ENCODE measurements around the gene MRPL45. TPM values are rescaled to one million over a fixed set of nuclear protein-coding genes. Genes with fewer than 3 reads are reported as not detected.

The MRPL45 gene
- total RNA-seq, 2 donors from 2014 or later: 14.9 to 18.0 TPM

DNA sequence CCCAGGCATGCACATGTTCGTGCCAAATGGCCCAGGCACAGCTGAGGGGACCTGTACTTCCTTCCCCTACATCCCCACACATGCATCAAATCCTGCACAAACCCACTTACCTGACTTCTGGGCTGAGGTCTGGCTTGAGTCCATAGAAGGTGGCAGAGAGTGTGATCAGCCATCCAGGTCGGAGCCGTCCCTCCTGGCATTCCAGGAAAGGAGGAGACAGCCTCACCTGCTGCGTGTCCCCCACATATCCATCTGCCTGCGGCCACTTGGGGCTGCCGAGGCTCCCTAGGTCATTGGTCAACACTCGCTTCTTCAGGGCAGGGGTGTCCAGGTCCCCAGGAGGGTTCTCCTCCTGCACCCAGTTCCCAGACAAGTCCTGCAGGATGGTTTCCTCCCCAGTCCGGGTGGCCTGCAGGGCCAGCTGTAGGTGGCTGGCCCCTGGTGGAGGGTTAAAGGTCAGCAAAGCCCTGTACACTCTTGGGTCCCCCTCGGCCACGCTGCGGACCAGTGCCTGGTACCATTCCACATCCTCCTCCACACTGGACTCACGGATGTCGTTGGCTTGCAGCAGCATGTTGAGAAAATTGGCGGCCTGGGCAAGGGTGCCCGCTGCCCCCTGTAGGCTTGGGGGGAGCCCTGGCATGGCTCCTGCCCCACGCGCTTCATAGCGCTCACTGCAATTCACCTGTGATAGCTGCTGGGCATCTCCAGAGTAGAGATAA lies 46.1 kb downstream of the MRPL45 start:
- intact Hi-C loops (cut with DNase I): no loop called here
- DNase-seq (ENCODE audit: low spot score): no peak

DNA sequence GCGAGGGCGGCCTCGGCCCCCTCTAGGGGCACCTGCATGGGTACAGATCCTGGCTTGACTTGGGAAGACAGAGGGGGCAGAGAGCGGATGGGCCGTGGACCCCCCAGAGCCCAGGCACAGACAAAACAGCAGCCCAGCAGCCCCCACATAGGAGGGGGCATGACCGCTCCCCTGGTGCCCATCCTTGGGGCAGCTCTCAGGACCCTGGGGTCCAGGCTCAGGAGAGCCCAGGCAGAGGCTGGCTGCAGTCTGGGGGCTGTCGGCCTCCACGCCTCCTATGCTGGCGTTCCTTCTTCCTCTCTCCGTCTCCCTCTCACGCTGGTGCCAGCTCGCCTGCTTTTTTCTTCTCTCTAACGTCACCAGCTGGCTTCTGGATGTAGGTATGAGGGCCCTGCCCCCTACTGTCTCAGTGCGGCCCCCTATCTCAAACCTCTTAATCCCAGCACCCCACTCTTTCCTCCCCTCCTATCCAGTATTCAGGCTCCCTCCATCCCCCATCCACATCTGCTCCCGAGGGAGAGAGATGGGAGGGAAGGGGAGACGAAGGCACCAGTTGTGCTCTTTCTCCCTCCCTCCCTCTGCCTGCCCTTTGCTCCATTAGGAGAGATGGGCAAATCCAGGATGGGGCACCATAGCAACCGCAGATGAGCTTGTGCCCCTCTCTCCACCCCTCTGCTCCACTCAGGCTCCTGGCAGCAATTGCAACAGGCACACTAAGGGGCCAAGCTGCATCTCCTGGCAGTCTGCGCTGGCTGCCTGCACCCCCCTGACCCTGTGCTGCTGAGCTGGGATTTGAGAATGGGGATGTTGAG lies 46.8 kb downstream of the MRPL45 start, which contains the start of gene GPR179:
TSS of gene GPR179 (minus strand) at position 349 of the 812 bp plus-strand sequence. CDS start at position 182, 167 bp downstream.
- intact Hi-C loops (cut with DNase I): no loop called here
- DNase-seq (ENCODE audit: low spot score): no peak

DNA sequence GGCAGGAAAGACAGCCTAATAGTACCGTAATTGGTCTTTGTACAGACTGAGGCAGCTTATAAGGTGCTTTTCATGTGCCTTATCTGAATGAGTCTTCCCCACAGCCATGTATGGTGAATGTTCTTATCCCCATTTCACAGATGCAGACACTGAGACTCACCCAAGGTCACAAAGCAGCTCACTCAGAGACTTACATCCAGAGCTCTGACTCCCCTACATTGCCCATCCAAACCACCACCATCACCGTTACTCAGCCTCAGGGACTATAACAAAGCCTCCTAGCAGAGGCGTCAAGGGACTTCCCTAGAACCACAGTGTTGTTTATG lies 47.4 kb downstream of the MRPL45 start:
- intact Hi-C loops (cut with DNase I): no loop called here

DNA sequence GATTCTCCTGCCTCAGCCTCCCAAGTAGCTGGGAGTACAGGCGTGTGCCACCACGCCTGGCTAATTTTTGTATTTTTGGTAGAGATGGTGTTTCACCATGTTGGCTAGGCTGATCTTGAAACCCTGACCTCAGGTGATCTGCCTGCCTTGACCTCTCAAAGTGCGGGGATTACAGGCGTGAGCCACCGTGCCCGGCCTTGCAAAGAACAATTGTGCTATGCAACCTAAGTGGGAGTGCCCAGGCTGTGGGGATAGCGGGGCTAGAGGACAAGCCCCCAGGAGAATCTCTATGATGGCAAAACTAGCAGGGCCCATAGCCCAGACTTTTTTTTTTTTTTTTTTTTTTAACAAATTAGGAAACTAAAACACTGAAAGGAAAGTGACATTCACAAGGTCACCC lies 48.8 kb downstream of the MRPL45 start:
- intact Hi-C loops (cut with DNase I): no loop called here
- no peak for DNase-seq (ENCODE audit: low spot score)

More for the DNA sequence above, 47.4 kb downstream of the MRPL45 start:
- DNase-seq (ENCODE audit: low spot score): no peak

DNA sequence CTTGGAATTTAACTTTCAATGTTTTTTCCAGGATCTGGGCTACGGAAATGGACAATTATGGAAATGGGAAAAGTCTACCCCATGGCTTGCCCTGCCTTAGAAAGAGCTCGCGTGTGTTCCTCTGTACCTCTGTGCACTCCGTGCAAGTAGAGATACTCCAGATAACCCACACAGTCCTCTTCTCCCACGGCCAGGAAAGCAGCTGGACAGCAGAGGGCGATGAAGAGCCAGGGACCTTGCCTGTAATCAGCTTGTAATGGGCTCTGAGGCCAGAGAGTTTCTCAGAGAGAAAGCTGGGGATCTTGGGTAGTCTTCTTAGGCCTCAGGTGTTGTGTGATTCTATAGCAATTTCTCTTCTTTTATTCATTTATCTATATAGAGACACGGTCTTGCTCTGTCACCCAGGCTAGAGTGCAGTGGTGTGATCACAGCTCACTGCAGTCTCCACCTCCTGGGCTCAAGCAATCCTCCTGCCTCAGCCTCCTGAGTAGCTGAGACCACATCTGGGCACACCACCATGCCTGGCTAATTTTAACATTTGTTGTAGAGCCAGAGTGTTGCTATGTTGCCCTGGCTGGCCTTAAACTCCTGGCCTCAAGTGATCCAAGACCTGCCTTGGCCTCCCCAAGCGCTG lies 52.2 kb downstream of the MRPL45 start:
- DNase-seq (ENCODE audit: low spot score): peak; percentile 94
- intact Hi-C loops (cut with DNase I): no loop called here

DNA sequence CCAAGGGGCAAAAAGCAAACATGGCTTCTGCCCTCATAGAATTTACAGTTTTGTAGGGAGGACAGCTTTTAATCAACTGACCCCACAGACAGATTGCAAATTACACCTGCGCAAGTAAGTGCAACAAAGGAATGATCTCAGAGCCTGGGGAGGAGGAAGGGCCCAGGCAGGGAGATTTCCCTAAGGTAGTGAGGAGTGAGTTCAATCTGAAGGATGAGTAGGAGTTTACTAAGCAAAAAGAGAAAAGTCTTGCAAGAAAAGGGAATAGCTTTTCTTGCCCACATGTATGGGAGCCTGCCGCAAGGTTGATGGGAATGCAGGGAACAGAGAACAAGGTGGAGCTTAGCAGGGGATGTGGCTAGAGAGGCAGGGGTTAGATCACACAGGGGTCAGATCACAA lies 53.1 kb downstream of the MRPL45 start:
- intact Hi-C loops (cut with DNase I): loop anchor here in 1 of 2 donors (5.0 kb wide), 1 partner anchor 67 kb away; no protein-coding TSS in a partner anchor
- no peak for DNase-seq (ENCODE audit: low spot score)

DNA sequence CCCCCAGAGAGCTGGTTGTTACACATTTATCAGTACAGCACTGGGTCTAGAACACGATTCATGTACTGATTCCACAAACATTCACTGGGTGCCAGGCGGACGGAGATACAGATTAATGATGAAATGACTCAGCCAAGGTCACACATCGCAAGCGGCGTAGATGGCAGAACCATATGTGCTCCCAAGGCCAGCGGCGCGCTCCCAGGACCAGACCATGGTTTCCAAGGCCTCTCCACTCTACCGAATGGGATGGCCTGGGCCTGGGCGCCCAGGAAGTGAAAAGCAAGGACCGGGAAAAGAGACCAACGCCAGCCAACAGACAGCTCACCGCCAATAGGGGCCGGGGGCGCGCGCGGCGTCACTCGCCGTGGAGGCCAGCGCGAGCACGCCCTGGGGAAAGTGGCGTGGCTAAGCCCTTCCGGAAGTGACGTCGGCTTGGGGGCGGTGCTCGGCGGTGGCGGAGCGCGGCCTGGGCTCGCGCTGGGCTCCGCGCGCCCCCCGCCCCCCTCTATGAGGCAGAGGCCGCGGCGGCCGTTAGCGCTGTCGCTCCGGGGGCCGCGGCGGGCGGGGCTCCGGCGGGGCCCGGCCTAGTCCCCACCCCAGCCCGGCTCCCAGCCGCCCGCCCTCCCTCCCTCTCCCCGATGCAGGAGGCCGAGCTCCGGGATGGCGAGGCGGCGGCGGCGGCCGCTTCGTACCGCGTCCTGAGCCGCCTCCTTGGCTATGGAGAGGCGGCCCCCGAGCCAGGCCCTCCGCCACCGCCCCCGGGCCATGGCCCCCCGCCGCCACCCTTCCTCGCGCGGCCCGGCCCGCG lies 54.6 kb downstream of the MRPL45 start, which contains the start of gene SOCS7:
TSS of gene SOCS7 (plus strand) at position 433 of the 811 bp plus-strand sequence. CDS start at position 642, 209 bp downstream.
- intact Hi-C loops (cut with DNase I): loop anchor here (2.0 to 5.0 kb wide), 2 partner anchors 61 to 66 kb away; no protein-coding TSS in a partner anchor

DNA sequence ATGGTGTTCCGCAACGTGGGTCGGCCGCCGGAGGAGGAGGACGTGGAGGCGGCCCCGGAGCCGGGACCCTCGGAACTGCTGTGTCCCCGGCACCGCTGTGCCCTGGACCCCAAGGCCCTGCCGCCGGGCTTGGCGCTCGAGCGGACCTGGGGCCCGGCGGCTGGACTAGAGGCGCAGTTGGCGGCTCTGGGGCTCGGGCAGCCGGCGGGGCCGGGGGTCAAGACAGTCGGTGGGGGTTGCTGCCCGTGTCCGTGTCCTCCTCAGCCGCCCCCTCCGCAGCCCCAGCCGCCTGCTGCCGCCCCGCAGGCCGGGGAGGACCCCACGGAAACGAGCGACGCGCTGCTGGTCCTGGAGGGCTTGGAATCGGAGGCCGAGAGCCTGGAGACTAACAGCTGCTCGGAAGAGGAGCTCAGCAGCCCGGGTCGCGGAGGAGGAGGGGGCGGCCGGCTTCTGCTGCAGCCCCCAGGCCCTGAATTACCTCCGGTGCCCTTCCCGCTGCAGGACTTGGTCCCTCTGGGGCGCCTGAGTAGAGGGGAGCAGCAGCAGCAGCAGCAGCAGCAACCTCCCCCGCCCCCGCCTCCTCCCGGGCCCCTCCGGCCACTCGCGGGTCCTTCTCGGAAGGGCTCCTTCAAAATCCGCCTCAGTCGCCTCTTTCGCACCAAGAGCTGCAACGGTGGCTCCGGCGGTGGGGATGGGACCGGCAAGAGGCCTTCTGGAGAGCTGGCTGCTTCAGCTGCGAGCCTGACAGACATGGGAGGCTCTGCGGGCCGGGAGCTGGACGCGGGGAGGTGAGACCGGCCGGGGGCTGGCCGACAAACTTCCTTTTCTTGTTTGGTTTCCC lies 55.5 kb downstream of the MRPL45 start:
- intact Hi-C loops (cut with DNase I): loop anchor here (2.0 to 5.0 kb wide), 2 partner anchors 60 to 65 kb away; no protein-coding TSS in a partner anchor
- DNase-seq (ENCODE audit: low spot score): peak; percentile 84

More for the DNA sequence above, 54.6 kb downstream of the MRPL45 start, which contains the start of gene SOCS7:
- DNase-seq (ENCODE audit: low spot score): peak; percentile 98

DNA sequence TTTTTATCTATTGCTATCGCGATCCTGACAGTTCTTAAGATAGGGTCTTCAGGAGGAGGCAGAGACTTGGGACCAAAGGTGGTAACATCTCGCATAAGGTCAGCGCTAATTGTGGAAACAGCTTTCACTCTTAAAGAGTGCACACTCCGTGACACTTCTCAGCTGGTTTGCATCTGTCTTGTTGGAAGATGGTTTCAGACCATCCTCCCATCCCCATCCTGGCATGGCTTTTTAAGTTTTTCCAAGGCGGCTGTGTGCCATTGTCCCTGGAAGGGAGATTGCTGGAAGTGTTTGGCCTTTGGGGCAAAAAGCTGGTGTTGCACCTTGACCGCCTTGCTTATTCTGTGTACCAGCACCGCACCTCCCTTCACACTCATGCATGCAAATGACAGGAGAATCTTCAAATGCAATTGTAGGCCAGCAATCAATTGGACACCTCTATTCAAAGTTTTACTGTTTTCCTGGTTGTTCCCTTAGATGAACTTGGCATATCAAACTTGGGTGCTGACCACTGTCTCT lies 56.2 kb downstream of the MRPL45 start:
- DNase-seq (ENCODE audit: low spot score): peak; percentile 45
- intact Hi-C loops (cut with DNase I): loop anchor here (2.0 to 5.0 kb wide), 2 partner anchors 60 to 64 kb away; no protein-coding TSS in a partner anchor

DNA sequence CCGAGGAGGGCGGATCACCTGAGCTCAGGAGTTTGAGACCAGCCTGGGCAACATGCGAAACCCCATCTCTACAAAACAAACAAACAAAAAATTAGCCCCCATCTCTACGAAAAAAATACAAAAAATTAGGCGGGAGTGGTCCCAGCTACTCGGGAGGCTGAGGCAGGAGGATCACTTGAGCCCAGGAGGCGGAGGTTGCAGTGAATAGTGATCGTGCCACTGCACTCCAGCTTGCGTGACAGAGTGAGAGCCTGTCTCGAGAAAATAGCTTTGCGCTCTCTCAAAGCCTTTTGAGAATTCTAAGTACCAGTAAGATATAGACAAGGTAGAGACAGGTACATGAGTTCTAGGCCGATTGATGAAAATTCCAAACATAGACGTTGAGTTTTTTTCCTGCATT lies 56.7 kb downstream of the MRPL45 start:
- intact Hi-C loops (cut with DNase I): loop anchor here (2.0 to 5.0 kb wide), 2 partner anchors 59 to 64 kb away; no protein-coding TSS in a partner anchor
- no peak for DNase-seq (ENCODE audit: low spot score)

DNA sequence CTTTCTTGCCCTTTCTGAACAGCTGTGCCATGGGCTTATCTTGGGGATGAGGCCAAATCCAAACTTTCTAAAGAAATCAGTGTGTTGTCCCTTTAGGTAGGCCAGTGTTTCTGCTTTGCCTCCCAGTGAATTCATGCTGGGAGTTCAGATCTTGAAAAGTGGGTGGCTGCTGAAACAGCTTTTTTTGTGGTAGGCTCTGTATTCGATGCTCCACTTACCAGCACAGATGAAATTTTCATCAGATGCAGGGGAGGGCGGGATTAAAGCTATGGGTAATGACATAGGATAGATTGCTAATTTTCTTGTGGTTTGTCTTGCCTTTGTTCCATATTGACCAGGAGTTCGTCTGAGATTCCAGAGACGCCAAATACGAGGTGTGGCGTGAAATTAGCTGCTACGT lies 57.5 kb downstream of the MRPL45 start:
- peak; percentile 29 for DNase-seq (ENCODE audit: low spot score)
- intact Hi-C loops (cut with DNase I): loop anchor here in 1 of 2 donors (5.0 kb wide), 1 partner anchor 63 kb away; no protein-coding TSS in a partner anchor

DNA sequence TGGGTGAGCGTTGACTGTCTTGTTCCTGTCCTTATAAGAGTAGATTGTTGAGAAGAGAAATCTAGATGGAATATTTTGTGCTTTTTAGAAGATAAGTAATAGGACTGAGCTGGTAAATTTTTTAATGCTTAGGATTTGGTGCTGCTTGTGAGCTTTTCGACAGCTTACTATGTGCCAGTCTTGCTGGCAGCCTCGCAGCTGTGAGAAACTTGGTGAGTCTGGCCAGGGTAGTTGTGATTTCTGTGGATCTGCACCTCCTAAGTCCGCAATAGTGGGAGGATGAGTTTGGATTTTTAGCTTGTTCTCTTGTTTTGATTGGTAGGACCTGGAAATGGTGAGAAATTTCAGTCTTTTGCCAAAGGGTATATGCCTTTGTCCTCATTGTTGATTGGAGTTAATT lies 58.3 kb downstream of the MRPL45 start:
- intact Hi-C loops (cut with DNase I): no loop called here
- DNase-seq (ENCODE audit: low spot score): peak; percentile 35

DNA sequence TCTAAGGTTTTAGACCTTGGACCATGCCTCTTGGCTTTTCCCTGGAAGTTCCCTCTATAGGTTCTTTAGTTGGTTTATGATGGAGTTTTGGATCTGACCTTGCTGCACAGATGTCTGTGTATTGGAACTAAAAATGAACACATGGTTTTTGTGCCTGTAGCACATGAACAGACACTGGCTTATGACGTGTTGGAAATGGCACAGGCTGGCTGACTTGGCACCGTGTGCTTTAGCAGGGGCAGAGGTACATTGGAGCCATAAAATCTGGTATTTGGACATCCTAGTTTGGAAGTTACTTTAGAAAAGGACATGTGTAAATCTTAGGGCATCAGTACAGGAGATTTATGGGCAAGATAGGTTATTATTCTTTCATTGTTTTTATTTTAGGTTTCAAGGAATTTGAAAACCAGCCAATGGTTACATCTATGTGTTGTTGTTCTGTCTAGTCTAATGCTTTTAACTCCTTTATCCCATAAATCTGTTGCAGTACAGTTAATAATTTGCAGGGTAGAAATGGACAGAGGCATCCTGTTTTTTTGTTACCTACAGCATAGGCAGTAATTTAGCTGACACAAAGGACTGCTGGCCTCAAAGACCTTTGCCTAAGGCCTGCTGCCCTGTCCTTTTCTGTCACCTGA lies 60.6 kb downstream of the MRPL45 start:
- intact Hi-C loops (cut with DNase I): no loop called here

DNA sequence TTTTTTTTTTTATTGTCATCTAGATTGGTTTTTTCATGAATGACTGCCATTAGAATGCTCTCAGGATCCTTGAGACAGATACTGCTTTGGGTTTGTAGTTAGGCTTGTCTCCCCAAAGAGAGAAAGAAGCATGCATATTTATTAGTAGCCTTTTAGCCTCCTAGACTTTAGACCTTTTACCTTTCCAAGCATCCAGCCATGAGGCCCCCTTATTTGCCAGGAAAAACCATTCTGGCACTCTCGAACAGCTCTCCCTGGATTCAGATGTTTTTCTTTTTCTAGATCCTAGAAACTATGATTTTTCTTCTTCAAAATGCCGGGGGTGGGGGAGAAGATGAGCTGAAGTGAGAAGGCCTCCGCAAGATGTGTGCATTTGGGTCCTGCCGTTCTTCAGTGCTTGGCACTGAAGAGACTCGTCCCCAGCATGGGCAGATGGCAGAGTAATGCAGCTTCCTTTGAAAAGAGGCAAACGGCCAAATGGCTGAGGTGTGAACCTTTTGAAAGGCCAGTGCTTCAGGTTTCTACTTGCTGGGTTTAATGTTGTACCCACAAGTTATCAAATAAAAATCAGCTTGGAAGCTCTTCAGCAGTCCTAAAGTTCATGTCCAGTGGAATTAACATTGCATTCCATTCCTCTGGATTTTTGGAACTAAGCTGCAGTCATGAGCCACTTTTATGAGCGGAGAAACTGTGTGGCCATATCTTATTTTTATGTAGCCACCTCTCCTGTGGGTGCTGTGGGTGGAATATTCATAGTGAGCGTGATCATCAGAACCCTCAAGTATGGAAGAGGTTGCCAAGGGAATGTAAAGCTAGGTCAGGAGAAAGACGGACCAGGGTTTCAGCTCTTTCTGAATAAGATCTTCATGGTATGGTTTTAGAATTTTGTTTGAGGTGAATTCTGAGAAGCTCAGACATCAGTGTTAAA lies 61.9 kb downstream of the MRPL45 start:
- intact Hi-C loops (cut with DNase I): no loop called here
- no peak for DNase-seq (ENCODE audit: low spot score)

More for the DNA sequence above, 60.6 kb downstream of the MRPL45 start:
- no peak for DNase-seq (ENCODE audit: low spot score)

DNA sequence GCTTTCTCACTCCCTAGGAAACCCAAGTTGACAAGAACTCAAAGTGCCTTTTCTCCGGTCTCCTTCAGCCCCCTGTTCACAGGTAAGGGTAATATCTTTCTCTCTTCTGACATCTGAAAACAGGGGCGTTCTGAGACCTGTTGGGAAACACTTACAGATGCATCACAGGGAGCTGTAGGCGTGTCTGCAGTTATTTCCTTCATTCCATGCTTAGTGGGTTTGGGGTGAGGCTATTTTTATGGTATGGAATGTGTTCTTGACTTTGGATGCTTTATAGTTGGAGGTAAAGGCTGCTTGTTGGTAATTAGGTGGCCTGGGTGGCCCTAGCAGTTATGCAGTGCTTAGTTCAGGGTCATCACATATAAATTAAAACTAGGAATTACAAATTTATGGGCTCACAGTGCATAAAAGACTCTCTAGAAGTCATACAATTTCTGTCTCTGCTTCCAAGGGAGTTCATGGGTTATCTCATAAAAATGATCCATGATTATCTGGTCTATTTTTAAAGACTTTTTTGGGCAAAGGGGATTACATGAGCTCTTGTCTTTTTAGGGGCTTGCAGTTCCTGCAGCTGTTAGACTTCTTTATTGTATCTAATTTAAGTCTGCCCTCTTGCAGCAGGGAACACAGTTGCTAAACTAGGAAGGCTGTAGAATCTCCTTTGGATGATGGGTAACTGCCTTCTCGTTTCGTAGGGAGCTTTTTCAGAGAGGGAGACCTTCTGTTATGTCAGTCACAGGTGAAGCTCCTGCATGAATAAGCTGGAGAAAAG lies 64.9 kb downstream of the MRPL45 start:
- intact Hi-C loops (cut with DNase I): no loop called here
- DNase-seq (ENCODE audit: low spot score): no peak
